Brain microvascular endothelial cell (primary cell): ENCODE data around the gene C12orf75.
A peak's percentile ranks its signal among the peaks of the same experiment; 100 is the strongest.
"Not testable (repeated sequence)": the region's sequence is repeated elsewhere in the genome, so short reads cannot be mapped to it uniquely, and the experiment has no call there.

Experiments
- DNase-seq: peaks from one replicate; pipeline ENCODE4 v3.0.0-alpha.2; 2020
- H3K27ac ChIP-seq: fragments of 250-450 bp; sonication (Bioruptor Pico); 2 replicates; pipeline ENCODE4 v1.5.1; 2020; ENCODE audit warnings: mild to moderate bottlenecking, moderate library complexity
- H3K27me3 ChIP-seq: fragments of 250-450 bp; sonication (Bioruptor Pico); replicated peaks from 2 replicates; pipeline ENCODE4 v1.5.1; 2020; ENCODE audit warnings: mild to moderate bottlenecking
- H3K36me3 ChIP-seq: fragments of 250-450 bp; sonication (Bioruptor Pico); replicated peaks from 2 replicates; pipeline ENCODE4 v1.5.1; 2020; ENCODE audit warnings: mild to moderate bottlenecking
- H3K4me3 ChIP-seq: 2 replicates; pipeline ENCODE4 v1.5.1; 2011; ENCODE audit warnings: low read depth, mild to moderate bottlenecking, control low read depth, low read length, moderate library complexity
- in situ Hi-C: cut with HindIII; loops from 2 replicates; pipeline ENCODE4 v1.10.0; 2017; ENCODE audit warnings: low sequenced_read_pairs, low pct_ligation_motif_present
- TF ChIP-seq, protein P1 (sequence below): IDR thresholded peaks from 2 replicates; pipeline ENCODE4 v1.5.1; 2011; ENCODE audit warnings: low read depth, mild to moderate bottlenecking, moderate library complexity, low read length, control low read depth, inconsistent platforms; ENCODE audit errors: missing control alignments

The C12orf75 gene

DNA sequence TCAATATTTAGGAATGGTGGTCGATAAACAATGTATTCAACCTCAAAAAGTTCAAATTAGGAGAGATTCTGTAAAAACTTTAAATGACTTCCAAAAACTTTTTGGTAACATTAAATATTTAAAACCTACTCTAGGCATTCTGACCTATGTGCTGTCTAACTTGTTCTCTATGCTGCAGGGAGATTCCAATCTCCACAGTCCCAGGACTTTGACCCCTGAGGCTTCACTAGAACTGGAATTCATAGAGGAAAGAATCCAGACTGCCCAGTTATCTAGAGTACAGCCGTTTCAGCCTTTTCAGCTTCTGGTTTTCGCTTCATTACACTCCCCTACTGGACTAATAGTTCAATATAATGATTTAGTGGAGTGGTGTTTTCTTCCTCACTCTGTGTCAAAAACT, 21.1 kb upstream of the C12orf75 start:
- DNase-seq, in situ Hi-C loops: not testable (repeated sequence)

DNA sequence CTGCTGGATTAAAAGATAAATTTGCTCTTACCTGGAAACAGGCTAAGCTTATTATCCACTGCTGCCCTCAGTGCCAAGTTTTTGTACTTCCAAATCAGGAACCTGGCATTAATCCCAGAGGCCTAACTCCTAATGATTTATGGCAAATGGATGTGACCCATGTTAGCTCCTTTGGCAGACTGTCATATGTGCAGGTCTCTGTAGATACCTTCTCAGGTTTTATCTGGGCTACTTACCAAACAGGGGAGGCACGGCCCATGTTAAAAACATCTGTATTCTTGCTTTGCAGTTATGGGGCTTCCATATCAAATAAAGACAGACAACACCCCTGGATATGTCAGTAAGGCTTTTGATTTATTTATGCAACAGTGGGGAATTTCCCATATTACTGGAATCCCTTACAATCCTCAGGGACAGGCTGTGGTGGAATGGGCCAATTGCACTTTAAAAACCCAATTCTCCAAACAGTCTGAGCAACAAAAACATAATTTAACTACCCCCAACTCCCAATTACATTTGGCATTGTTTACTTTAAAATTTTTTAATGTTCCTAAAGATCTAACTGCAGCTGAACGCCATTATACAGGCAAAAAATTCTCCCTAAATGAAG, 19.9 kb upstream of the C12orf75 start:
- in situ Hi-C loops, H3K4me3 ChIP-seq, H3K36me3 ChIP-seq, DNase-seq, H3K27me3 ChIP-seq, H3K27ac ChIP-seq: not testable (repeated sequence)

More for the DNA sequence above, 21.1 kb upstream of the C12orf75 start:
- H3K27ac ChIP-seq, H3K4me3 ChIP-seq, H3K27me3 ChIP-seq, H3K36me3 ChIP-seq: not testable (repeated sequence)

DNA sequence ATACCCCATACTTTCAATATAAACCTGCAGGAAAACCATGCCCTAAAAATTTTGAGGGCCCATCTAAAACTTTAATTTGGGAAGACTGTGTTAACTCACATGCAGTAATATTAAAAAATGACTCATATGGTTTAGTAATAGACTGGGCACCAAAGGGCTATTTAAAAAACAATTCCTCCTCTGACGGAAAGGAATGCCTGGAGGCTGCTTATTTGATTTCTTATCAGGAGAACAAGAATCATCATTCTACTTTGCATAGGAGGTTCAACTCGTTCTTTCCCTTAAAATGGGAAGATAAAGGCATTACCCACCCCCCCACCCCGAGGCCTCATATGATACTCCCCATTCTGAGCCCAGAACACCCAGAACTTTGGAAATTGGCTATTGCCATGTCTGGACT, 18.6 kb upstream of the C12orf75 start:
- H3K27me3 ChIP-seq, H3K4me3 ChIP-seq, in situ Hi-C loops, H3K27ac ChIP-seq, DNase-seq, H3K36me3 ChIP-seq: not testable (repeated sequence)

DNA sequence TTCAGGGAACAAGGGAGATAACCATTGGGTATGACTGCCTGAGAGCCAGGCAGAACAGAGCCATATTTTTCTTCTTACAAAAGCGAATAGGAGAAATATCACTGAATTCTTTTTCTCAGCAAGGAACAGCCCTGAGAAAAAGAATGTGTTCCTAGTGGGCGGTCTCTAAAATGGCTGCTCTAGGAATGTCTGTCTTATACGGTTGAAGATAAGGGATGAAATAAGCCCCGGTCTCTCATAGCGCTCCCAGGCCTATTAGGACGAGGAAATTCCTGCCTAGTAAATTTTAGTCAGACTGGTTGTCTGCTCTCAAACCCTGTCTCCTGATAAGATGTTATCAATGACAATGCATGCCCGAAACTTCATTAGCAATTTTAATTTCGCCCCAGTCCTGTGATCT, 16.7 kb upstream of the C12orf75 start:
- H3K27ac ChIP-seq, DNase-seq, H3K4me3 ChIP-seq, H3K27me3 ChIP-seq, H3K36me3 ChIP-seq, in situ Hi-C loops: not testable (repeated sequence)

DNA sequence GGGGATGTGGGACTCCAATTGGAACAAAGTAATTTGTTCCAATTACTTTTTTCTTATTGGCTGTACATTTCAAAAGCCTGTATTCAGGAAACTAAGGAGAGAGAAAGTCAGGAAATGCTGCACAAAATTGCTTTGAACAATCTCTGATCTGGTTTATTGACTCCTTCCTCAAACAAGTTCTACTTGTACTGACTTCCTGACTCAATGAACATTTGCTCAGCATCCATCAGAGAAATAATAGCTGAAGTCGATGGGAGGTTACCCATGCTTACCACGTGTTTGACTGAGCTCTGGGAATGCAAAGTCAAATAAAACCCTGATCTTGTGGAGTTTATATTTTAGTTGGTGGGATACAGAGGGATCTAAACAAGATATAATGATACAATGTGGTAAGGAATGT, 15.4 kb upstream of the C12orf75 start:
- DNase-seq: no peak
- in situ Hi-C loops: no loop called here

DNA sequence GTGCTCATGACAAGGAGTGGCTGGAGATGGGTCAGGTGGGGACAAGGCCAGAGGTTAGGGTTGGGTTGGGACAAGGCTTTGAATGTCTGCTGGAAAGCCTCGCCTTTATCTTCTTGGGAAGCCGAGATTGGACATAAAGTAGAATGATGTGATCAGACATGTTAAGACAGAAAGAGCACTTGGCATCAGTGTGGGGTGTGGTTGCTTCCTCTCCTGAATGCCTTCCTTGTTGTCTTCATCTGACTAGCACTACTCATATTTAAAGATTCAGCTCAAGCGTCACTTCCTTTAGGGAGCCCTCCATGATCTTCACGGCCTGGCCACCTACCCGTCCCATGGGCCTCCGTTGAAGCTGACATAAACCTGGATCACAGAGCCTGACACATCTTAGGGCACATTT, 14.8 kb upstream of the C12orf75 start:
- Histone ChIP-seq H3K27me3 (no peaks in the 10 kb centered on the region), H3K36me3 (no peaks in the 10 kb centered on the region), H3K4me3 (no peak overlapping the region), H3K27ac (no peak overlapping the region)
- in situ Hi-C loops: no loop called here
- TF ChIP-seq, protein P1, sequence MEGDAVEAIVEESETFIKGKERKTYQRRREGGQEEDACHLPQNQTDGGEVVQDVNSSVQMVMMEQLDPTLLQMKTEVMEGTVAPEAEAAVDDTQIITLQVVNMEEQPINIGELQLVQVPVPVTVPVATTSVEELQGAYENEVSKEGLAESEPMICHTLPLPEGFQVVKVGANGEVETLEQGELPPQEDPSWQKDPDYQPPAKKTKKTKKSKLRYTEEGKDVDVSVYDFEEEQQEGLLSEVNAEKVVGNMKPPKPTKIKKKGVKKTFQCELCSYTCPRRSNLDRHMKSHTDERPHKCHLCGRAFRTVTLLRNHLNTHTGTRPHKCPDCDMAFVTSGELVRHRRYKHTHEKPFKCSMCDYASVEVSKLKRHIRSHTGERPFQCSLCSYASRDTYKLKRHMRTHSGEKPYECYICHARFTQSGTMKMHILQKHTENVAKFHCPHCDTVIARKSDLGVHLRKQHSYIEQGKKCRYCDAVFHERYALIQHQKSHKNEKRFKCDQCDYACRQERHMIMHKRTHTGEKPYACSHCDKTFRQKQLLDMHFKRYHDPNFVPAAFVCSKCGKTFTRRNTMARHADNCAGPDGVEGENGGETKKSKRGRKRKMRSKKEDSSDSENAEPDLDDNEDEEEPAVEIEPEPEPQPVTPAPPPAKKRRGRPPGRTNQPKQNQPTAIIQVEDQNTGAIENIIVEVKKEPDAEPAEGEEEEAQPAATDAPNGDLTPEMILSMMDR: no peak
- DNase-seq: no peak

More for the DNA sequence above, 15.4 kb upstream of the C12orf75 start:
- Histone ChIP-seq H3K4me3 (no peak overlapping the region), H3K36me3 (no peaks in the 10 kb centered on the region), H3K27ac (no peak overlapping the region), H3K27me3 (no peaks in the 10 kb centered on the region)
- TF ChIP-seq, protein P1: no peak

DNA sequence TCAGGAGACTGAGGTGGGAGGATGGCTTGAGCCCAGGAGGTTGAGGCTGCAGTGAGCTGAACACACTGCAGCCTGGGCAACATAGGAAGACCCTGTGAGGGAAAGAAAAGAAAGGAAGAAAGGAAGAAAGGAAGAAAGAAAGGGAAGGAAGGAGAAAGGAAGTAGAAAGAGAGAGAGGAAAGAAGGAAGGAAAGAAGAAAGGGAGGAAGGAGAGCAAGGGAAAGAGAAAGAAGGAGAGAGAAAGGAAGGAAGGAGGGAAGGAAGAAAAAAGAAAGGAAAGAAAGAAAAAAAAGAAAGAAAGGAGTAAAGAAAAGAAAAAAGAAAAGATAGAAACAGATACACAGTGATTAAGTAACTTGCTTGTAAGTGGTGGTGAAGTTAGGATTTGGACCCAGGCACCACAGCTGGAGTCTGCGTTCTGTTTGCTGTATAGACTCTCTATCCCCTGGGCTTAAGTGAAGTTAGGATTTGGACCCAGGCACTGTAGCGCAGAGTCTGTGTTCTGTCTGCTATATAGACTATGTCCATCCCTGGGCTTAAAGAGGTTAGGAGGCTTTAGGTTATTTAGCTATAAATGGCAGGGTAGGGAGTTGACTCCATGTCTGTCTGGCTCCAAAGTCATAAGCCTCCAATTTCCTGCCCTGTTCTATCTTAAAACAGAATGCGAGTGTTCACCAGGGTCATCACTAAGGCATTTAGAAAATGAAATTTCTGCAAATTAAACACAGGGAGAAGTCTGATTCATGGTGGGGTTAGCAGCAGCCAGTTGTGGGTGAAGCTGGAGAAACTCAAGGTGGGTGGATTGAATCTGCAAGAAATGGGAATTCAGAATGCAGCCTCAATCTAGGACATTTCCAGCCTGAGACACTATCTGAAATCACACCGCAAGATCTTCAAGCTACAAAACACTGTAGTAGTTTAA, 13.3 kb upstream of the C12orf75 start:
- DNase-seq: peak; percentile 30
- no peak overlapping the region for H3K4me3 ChIP-seq
- TF ChIP-seq, protein P1: no peak
- H3K27me3 ChIP-seq: no peaks in the 10 kb centered on the region
- no peaks in the 10 kb centered on the region for H3K36me3 ChIP-seq
- no peak overlapping the region for H3K27ac ChIP-seq
- in situ Hi-C loops: no loop called here
